HG03064 (cell line): ENCODE measurements around the gene ENSA.
A peak's percentile ranks its signal among the peaks of the same experiment; 100 is the strongest.
"Not testable (repeated sequence)": the region's sequence is repeated elsewhere in the genome, so short reads cannot be mapped to it uniquely, and the experiment has no call there.

Source experiments
- ATAC-seq: cut with Tn5 transposase; IDR thresholded peaks from one replicate; pipeline ENCODE4 v1.9.1; 2021; ENCODE audit warnings: low read depth; ENCODE audit not compliant: unreplicated experiment

Gene ENSA, protein sequence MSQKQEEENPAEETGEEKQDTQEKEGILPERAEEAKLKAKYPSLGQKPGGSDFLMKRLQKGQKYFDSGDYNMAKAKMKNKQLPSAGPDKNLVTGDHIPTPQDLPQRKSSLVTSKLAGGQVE

DNA sequence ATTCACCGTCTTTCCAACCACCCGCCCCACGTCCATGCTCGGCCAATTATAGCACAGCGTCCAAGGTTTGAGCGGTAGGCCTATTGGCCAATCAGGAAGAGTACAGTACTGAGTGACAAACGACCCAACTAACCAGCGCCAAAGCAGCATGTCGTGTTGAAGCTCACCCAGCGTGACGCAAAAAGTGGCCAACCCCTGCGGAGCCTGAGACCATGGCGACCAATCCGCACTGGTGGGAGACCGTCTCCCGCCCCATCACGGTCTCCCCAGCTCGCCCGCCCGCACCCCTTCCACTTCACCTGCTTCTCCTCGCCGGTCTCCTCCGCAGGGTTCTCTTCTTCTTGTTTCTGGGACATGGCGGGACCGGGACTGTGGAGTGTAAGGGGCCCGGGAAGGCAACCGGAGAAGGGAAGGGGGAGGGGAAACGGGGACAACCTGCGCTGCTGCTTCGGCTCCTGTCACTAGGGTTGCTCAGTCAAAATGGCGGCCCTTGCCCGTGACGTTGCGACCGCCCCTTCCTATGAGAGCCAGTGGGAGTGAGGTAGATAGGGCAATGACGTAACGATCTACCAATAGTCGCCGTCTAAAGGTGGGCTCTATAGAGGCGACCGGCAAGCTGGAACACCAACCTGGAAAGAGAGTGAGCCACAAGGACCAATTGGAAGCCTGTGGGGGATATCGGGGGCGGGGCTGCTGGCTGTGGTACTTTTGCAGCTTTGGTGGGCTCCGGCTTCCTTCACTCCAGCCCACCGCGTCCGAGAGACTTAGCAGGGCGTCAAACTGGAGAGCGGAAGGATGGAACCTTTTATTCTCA is at the start of gene ENSA:
Gene ENSA (minus strand): TSS at position 498 of the 814 bp plus-strand sequence. CDS start 142 bp downstream, at position 356.
- peak; percentile 91 for ATAC-seq

DNA sequence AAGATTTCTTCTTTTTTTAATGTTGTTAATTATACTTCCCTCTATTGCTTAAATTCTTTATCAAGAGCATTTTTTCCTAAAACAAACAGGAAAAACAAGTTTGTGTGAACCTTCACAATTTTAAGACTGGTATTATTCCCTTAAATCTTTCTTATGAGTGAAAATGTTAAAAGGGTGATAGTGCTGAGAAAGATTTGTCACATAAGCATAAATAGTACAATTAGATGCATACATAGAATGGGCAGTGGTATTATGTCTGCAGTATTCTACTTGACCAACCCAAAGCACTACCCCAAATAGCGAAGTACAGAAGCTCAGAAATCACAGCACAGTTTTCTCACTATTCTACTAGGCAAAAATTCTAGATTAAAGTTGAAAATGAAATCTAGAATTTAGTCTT is 49.6 kb upstream of the ENSA start:
- no peak for ATAC-seq

DNA sequence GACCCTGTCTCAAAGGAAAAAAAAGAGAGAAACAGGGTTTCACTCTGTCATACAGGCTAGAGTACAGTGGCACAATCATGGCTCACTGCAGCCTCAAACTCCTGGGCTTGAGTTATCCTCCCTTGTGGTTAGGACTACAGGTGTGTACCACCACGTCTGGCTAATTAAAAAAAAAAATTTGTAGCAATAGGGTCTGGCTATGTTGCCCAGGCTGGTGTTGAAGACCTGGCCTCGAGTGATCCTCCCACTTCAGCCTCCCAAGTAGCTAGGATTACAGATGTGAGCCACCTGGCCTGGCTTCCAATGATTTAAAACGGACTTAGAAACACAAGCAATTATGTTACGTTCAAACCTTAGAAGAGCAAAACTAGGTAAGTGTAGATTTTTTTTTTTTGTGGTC is 45.5 kb upstream of the ENSA start:
- no peak for ATAC-seq

DNA sequence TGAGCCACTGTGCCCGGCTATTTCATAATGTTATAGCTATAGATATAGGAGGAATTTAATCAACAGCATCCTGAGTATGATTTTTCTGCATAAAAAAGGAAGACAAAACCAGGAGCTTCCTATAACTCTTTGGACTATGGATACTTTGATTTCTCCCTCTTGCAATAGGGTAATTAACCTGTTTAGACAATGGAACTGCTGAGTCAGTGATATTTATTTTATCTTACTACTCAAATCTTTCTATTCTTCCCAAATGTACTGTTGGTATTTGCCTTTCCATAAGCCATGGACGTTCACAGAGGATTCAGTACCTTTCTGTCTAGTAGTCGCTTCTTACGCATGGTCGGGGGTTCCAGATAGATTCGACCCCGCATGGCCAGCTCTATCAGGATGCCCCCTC is 33.9 kb upstream of the ENSA start:
- ATAC-seq: no peak

DNA sequence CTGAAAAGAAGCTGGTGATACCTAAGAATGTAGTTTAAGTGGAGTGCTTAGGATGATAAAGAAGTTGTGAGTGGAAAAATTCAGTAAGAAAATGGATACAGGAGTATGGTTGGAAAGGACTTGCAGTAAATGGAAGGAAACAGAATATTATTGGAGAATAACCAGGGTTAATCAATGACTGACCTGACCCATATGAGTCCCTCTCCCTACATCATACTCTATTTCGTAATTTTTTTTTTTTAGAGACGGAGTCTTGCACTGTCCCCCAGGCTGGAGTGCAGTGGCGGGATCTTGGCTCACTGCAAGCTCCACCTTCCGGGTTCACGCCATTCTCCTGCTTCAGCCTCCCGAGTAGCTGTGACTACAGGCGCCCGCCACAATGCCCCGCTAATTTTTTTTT is 33.4 kb upstream of the ENSA start:
- no peak for ATAC-seq

DNA sequence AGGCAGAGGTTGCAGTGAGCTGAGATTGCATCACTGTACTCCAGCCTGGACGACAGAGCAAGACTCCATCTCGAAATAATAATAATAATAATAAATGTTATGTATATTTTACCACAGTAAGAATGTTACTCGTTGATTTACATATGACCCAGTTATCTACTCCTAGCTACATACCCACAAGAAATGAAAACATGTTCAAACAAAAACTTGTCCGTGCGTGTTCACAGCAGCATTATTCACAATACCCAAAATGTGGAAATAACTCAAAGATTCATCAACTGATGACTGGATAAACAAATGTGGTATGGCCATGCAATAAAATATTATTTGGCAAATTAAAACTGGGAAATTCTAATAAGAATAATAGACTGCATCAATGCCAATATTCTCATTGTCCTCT is 31.7 kb upstream of the ENSA start:
- ATAC-seq: no peak

DNA sequence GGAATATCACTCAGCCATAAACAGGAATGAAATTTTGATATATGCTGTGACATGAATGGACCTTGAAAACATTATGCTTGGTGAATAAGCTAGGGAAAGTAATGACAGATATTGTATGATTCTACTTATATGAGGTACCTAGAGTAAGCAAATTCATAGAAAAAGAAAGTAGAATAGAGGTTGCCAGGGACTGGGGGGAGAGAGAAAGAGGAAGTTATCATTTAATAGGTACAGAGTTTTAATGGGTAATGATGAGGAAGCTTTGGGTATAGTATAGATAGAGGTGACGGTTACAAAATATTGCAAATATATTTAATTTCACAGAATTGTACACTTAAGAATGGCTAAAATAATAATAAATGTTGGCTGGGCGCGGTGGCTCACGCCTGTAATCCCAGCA is 31.2 kb upstream of the ENSA start:
- ATAC-seq: no peak

DNA sequence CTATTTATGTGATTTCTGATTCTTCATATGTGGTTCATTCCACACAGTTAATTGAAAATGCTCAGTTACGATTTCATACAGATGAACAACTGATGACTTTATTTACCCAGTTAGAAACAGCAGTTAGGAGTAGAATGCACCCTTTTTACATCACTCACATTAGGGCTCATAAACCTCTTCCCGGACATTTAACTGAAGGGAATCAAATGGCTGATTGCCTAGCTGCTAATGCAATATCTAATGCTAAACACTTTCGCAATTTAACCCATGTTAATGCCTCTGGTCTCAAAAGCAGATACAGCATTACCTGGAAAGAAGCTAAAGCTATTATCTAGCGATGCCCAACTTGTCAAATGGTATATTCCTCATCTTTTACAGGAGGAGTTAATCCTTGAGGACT is 27.7 kb upstream of the ENSA start:
- not testable (repeated sequence) for ATAC-seq

DNA sequence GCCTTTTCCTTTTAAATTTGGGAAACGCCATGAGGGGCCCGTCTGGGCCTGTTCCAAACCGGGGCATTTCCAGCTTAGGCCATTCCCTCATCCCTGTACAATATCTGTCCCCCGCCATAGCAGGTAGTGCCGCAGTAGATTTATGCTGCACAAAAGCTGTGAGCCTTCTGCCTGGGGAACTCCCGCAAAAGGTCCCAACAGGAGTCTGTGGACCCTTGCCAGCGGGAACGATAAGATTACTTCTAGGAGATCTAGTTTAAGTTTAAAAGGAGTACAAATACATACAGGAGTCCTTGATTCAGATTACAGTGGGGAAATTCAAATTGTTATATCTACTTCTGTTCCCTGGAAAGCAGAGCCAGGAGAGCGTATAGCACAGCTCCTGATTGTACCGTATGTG is 25.2 kb upstream of the ENSA start:
- not testable (repeated sequence) for ATAC-seq

DNA sequence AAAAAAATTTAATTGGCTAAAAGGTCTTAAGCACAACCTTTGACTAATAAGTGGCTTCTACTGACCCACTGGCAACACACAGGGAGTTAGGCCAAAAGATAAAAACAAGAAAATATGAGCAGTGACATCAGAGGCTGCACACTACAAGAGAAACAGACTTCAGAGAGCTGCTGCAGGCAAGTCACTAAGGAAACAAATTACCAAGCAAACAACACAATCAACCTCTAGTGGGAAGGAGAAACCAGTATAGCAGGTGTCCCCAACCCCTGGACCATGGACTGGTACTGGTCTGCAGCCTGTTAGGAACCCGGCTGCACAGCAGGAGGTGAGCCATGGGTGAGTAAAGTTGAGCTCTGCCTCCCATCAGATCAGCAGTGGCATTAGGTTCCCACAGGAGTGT is 20.8 kb upstream of the ENSA start:
- ATAC-seq: no peak

DNA sequence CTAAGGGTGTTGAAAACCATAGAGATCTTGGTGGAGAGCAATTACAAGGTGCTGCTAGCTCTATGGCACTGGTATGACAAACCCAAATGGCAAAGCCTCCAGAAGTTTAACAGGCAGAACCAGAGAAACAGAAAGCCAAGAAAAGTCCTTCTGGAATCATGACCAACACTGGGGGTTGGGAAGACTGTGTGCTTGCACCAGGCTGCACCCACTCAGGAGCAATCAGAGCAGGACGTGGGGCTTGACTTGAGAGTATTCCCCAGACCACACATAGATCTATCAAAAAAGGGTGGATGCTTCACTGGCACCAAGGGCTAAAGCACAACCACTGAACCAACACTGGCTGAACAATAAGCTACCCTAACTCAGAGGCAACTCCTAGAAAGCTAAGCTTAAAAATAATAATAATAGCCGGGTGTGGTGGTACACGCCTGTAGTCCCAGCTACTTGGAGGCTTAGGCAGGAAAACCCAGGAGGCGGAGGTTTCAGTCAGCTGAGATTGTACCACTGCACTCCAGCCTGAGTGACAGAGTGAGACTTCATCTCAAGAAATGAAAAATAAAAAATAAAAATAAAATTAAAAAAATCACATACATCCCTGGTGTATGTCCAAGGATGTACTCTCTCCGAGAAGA is 20.1 kb upstream of the ENSA start:
- ATAC-seq: no peak

DNA sequence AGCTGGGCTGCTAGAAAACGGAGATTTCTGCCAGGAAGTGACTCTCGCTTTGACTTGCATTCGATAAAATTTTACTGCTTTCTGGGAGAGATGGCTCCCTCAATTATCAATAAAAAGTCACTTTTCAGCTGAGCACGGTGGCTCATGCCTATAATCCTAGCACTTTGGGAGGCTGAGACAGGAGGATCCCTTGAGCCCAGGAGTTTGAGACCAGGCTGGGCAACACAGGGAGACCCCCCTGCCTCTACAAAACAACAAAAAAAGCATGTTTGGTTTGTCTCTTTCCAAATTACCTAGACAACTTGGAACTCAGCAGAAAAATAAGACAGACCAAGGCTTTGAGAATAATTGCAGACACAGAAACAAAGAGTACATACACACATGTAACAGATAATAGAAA is 12.9 kb upstream of the ENSA start:
- ATAC-seq: no peak

DNA sequence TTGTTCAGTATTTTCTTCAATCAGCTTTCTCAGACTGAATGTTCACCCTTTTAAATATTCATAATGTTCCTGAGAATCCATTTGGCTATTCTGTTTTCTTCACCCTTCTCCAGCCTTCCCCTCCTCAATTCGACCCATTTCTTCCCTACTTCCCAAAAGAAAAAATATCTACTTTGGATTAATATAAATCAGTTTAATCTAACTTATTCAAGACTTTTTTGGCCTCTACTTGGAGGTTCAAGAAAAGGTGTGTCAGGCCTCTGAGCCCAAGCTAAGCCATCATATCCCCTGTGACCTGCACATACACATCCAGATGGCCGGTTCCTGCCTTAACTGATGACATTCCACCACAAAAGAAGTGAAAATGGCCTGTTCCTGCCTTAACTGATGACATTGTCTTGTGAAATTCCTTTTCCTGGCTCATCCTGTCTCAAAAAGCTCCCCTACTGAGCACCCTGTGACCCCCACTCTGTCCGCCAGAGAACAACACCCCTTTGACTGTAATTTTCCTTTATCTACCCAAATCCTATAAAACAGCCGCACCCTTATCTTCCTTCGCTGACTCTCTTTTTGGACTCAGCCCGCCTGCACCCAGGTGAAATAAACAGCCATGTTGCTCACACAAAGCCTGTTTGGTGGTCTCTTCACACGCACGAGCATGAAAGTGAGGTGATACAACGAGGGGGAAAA is 11.9 kb upstream of the ENSA start:
- not testable (repeated sequence) for ATAC-seq

DNA sequence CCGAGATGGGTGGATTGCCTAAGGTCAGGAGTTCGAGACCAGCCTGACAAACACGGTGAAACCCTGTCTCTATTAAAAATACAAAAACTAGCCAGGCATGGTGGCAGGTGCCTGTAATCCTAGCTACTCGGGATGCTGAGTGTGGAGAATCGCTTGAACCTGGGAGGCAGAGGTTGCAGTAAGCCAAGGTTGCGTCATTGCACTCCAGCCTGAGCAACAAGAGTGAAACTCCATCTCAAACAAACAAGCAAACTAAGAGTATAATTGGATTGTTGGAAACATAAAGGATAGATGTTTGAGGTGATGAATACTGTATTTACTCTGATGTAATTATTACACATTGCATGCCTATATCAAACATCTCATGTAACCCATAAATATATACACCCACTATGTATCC is 9.0 kb upstream of the ENSA start:
- ATAC-seq: not testable (repeated sequence)

DNA sequence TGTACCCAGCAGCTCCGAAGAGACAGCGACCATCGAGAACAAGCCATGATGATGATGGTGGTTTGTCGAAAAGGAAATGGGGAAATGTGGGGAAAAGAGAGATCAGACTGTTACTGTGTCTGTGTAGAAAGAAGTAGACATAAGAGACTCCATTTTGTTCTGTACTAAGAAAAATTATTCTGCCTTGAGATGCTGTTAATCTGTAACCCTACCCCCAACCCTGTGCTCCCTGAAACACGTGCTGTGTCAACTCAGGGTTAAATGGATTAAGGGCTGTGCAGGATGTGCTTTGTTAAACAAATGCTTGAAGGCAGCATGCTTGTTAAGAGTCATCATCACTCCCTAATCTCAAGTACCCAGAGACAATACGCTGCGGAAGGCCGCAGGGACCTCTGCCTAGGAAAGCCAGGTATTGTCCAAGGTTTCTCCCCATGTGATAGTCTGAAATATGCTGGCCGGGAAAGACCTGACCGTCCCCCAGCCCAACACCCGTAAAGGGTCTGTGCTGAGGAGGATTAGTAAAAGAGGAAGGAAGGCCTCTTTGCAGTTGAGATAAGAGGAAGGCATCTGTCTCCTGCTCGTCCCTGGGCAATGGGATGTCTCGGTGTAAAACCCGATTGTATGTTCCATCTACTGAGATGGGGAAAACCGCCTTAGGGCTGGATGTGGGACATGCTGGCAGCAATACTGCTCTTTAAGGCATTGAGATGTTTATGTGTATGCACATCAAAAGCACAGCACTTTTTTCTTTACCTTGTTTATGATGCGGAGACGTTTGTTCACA is 5.6 kb upstream of the ENSA start:
- ATAC-seq: not testable (repeated sequence)

DNA sequence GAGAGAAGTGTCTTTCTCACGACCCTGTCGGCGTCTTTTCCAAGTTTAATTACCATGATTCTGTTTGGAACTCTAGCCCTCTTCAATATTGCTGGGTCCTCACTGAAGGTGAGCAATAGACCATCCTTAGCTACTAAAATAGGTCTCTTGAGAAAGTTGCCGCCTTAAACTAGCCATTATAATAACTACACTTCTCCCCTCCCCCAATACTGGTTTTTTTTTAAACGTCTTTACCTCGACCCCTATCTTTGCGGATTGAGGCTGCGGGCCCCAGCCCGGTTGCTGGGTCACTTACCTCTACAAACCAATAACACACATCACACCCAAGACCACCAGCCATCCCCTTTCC is 672 bp downstream of the ENSA start:
- ATAC-seq: no peak

DNA sequence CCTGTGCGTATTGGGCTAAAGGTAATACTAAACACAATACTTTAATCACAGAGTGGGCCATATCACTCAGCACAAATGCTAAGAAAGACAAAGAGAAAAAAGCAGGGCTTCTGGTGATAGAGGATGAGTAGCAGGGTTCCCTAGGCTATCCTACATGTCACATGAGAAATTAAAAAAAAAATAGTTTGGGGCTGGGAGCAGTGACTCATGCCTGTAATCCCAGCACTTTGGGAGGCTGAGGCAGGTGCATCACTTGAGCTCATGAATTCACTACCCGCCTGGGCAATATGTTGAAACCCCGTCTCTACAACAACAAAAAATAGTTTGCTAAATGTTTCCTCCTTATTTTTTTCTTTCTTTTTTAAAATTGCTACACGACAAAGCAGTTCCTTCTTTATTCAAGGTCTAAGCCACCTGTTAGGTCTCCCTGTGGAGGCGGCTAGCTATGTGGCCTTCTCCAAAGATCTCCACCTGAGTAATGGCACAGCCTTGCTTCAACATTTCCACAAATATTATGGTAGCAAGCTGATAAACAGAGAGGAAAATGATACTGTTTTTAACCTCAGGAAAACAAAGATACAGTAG is 1.5 kb downstream of the ENSA start:
- no peak for ATAC-seq

DNA sequence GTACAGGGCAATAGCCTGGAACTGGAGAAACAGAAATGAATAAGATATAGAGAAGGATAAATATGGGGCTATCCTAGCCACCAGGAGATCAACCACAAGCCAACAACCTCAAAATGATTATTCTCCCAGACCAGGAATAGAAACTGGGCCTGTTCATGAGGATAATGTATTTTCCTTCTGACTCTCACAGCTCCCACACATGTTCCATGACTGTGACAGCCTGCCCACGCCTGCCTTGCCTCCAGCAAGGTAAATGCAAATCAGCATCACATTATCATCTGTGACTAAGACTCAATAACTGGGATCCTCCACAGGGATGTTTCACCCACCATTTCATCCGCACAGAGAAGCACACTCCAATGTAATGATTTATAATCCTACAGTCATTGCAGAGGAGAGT is 3.3 kb downstream of the ENSA start:
- ATAC-seq: no peak

DNA sequence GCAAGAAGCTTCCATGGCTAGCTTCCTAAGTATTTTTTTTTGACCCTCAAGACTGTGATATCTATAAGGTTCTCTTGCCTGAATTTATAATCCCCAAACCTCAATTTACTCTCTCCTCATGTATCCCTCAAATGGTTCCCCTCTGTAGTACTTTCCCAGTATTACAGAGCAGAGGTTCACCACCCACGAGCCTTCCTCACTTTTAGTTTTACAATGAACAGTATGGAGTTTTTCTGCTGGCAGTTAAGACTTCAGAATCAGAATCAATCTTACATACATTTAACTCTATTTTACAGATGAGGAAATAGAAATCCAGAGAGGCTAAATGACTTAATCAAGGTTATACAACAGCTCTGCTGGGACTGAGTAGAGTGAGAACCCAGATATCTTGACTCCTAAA is 4.9 kb downstream of the ENSA start:
- ATAC-seq: not testable (repeated sequence)

DNA sequence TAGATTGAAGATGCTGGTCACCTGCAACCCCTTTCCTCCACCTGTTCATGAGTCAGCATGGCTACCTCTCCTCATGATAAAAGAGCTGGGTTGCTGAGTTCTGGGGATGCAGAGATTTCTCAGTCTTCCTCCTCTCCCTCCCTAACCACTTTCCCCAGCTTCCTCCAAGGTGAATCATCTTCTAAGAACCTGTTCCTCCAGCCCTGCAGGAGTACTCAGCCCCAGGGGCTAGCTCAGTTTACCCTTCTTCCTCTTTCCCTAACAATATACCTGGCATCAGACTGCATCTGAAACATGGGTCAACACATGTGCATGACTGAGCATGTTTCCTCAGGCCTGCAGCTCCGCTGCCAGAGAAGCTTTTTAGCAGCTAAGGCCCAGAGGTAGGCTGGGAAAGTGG is 5.3 kb downstream of the ENSA start:
- not testable (repeated sequence) for ATAC-seq
